DND-41 (cell line): ENCODE data around the gene DPYD.

Source experiments
- ATAC-seq: fragments of 200-7000 bp; cut with Tn5 transposase; 3 replicates; pipeline ENCODE4 v1.9.1; 2021; ENCODE audit warnings: low read depth; ENCODE audit not compliant: insufficient read depth
- DNase-seq: peaks from one replicate; pipeline ENCODE4 v3.0.0-alpha.2; 2020
- H2AFZ ChIP-seq: 2 replicates; pipeline ENCODE4 v1.6.0; 2012; ENCODE audit warnings: low read depth, low read length
- H3K27ac ChIP-seq: 2 replicates; pipeline ENCODE4 v1.5.1; 2012; ENCODE audit warnings: low read length, inconsistent platforms
- H3K27me3 ChIP-seq: fragments of 200-600 bp; sonication (generic); 2 replicates; pipeline ENCODE4 v1.6.0; 2012; ENCODE audit warnings: low read length, mild to moderate bottlenecking, inconsistent platforms; ENCODE audit not compliant: insufficient read depth, poor library complexity
- H3K36me3 ChIP-seq: 2 replicates; pipeline ENCODE4 v1.5.1; 2012; ENCODE audit warnings: low read length, inconsistent platforms; ENCODE audit not compliant: insufficient read depth
- H3K4me1 ChIP-seq: 2 replicates; pipeline ENCODE4 v1.5.1; 2012; ENCODE audit warnings: mild to moderate bottlenecking, low read length; ENCODE audit not compliant: insufficient read depth
- H3K4me2 ChIP-seq: 2 replicates; pipeline ENCODE4 v1.6.0; 2012; ENCODE audit warnings: mild to moderate bottlenecking, moderate library complexity, low read length, inconsistent platforms; ENCODE audit not compliant: insufficient read depth
- H3K4me3 ChIP-seq, 2 experiments: fragments of 200-600 bp in 1 of 2; shearing (Covaris generic) in 1 of 2; 2 replicates each; pipeline ENCODE4 v1.5.1; 2012 to 2016; ENCODE audit warnings: inconsistent platforms in 2 of 2, low read length in 2 of 2, mild to moderate bottlenecking in 2 of 2, low read depth in 1 of 2, moderate library complexity in 1 of 2
- H3K79me2 ChIP-seq: 2 replicates; pipeline ENCODE4 v1.6.0; 2012; ENCODE audit warnings: low read length, inconsistent platforms; ENCODE audit not compliant: insufficient read depth
- H3K9ac ChIP-seq: 2 replicates; pipeline ENCODE4 v1.6.0; 2012; ENCODE audit warnings: low read depth, mild to moderate bottlenecking, inconsistent platforms, low read length, moderate library complexity
- H3K9me3 ChIP-seq: 2 replicates; pipeline ENCODE4 v1.5.1; 2012; ENCODE audit warnings: low read length, moderate library complexity, mild to moderate bottlenecking, inconsistent platforms; ENCODE audit not compliant: insufficient read depth, severe bottlenecking
- H4K20me1 ChIP-seq: 2 replicates; pipeline ENCODE4 v1.6.0; 2012; ENCODE audit warnings: low read length; ENCODE audit not compliant: insufficient read depth
- EZH2 ChIP-seq: IDR thresholded peaks from 3 replicates; pipeline ENCODE4 v1.6.1; 2012; ENCODE audit warnings: borderline replicate concordance, low read depth, mild to moderate bottlenecking, moderate library complexity, low read length, inconsistent platforms; ENCODE audit not compliant: severe bottlenecking
- TF ChIP-seq, protein P1 (sequence below): IDR thresholded peaks from 2 replicates; pipeline ENCODE4 v1.5.1; 2012; ENCODE audit warnings: borderline replicate concordance, low read length, moderate library complexity, mild to moderate bottlenecking; ENCODE audit not compliant: poor library complexity, severe bottlenecking; ENCODE audit errors: extremely low read depth

Gene DPYD

DNA sequence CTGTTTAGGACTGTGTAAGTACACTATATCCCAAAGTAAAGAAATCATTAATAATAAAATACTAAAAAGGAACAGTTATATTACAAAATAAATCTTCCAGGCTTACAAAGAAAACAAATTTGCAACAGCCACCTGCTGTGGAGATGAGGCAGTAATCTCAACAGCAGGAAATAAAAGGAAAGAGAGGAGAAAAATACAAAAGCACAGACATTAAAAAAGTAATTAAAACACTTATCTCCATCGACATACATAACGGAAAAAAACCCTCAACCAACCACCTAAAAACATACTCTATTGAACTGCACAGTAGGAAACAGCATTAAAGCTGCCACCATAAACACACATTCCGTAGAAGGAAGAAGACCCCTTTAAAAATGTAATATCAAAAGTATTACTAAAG, 317.6 kb downstream of the DPYD start:
- Histone ChIP-seq H3K36me3 (no peaks in the 10 kb centered on the region), H3K4me2 (no peak overlapping the region), H4K20me1 (no peaks in the 10 kb centered on the region), H2AFZ (no peak overlapping the region), H3K79me2 (no peaks in the 10 kb centered on the region), H3K27ac (no peak overlapping the region), H3K9me3 (no peaks in the 10 kb centered on the region), H3K27me3 (no peaks in the 10 kb centered on the region), H3K4me3 (no peak overlapping the region), H3K4me1 (no peaks in the 10 kb centered on the region), H3K9ac (no peak overlapping the region)
- TF ChIP-seq, protein P1, sequence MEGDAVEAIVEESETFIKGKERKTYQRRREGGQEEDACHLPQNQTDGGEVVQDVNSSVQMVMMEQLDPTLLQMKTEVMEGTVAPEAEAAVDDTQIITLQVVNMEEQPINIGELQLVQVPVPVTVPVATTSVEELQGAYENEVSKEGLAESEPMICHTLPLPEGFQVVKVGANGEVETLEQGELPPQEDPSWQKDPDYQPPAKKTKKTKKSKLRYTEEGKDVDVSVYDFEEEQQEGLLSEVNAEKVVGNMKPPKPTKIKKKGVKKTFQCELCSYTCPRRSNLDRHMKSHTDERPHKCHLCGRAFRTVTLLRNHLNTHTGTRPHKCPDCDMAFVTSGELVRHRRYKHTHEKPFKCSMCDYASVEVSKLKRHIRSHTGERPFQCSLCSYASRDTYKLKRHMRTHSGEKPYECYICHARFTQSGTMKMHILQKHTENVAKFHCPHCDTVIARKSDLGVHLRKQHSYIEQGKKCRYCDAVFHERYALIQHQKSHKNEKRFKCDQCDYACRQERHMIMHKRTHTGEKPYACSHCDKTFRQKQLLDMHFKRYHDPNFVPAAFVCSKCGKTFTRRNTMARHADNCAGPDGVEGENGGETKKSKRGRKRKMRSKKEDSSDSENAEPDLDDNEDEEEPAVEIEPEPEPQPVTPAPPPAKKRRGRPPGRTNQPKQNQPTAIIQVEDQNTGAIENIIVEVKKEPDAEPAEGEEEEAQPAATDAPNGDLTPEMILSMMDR: no peak
- no peak for TF ChIP-seq EZH2
- DNase-seq: no peak
- no peak for ATAC-seq

DNA sequence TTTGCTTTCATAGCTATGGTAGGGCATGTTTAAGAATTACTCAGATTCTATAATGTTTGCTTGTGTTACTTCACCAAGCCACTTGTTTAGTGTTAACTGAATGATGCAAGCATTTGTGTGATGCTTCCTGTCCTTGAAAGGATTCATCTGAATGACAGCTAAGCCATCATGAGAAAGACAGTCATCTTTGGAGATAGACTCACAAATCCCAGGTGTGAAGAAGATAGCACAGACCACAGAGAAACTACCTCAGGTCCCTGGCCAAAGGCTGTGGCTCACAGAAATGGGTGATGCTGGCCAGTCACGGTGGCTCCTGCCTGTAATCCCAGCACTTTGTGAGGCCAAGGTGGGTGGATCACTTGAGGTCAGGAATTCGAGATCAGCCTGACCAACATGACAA, 321.4 kb downstream of the DPYD start:
- no peak overlapping the region for H3K9ac ChIP-seq
- no peak overlapping the region for H2AFZ ChIP-seq
- H3K4me2 ChIP-seq: no peak overlapping the region
- no peaks in the 10 kb centered on the region for H3K27me3 ChIP-seq
- H3K36me3 ChIP-seq: peaks cover 9% of the 10 kb centered on the region; the same call in 1 of the 2 replicates
- H3K9me3 ChIP-seq: no peaks in the 10 kb centered on the region
- H3K4me1 ChIP-seq: no peaks in the 10 kb centered on the region
- H3K79me2 ChIP-seq: no peaks in the 10 kb centered on the region
- ATAC-seq (peak; percentile 48; the same call in 2 of the 3 replicates), DNase-seq (no peak)
- no peaks in the 10 kb centered on the region for H4K20me1 ChIP-seq
- TF ChIP-seq, protein P1: no peak
- TF ChIP-seq EZH2: no peak
- no peak overlapping the region for H3K4me3 ChIP-seq
- no peak overlapping the region for H3K27ac ChIP-seq

DNA sequence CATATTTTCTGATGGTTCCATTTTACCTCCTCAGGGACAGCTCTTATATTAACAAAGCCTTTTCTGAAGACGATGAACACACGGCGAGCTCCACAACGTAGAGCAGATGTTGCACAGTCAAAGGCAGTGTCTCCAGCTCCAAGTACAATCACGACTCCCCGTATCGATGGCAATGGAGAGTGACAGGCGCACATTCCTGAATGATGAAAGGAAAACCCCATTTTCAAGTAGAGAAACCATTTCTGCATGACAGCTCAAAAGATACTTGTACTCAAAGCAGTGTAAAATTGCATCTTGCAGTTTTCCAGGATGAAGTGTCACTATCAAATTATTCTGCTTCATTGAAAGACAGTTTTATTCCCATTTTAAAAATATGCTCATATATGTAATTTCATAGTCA, 327.6 kb downstream of the DPYD start:
- no peaks in the 10 kb centered on the region for H3K9me3 ChIP-seq
- peaks cover 37% of the 10 kb centered on the region for H3K36me3 ChIP-seq
- no peak overlapping the region for H3K4me3 ChIP-seq
- DNase-seq: no peak
- no peak overlapping the region for H2AFZ ChIP-seq
- no peaks in the 10 kb centered on the region for H4K20me1 ChIP-seq
- H3K27ac ChIP-seq: no peak overlapping the region
- H3K79me2 ChIP-seq: no peaks in the 10 kb centered on the region
- TF ChIP-seq, protein P1: no peak
- no peak for TF ChIP-seq EZH2
- no peaks in the 10 kb centered on the region for H3K27me3 ChIP-seq
- H3K4me2 ChIP-seq: no peak overlapping the region
- no peak for ATAC-seq
- H3K4me1 ChIP-seq: no peaks in the 10 kb centered on the region
- H3K9ac ChIP-seq: no peak overlapping the region

DNA sequence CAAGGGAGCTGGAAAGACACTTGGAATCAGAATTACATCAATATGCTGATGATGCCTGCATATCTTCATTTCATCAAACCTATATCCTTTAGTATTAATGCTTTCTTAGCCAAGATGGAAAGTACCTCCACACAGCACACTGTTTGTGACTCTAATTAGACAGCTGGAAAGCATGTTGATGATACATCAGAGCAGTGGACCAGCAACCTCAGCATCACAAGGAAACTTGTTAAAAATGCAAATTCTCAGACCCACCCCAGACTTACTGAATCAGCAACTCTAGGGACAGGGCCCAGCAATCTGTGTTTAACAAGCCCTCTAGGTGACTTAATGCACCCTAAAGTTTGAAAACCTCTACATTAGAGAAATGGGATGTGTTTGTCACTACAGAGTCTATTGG, 332.1 kb downstream of the DPYD start:
- H3K4me3 ChIP-seq: no peak overlapping the region
- H2AFZ ChIP-seq: no peak overlapping the region
- H3K9ac ChIP-seq: no peak overlapping the region
- H4K20me1 ChIP-seq: no peaks in the 10 kb centered on the region
- H3K4me1 ChIP-seq: no peaks in the 10 kb centered on the region
- H3K79me2 ChIP-seq: no peaks in the 10 kb centered on the region
- H3K27ac ChIP-seq: no peak overlapping the region
- H3K36me3 ChIP-seq: peaks cover 34% of the 10 kb centered on the region
- no peak overlapping the region for H3K4me2 ChIP-seq
- TF ChIP-seq, protein P1: no peak
- no peak for TF ChIP-seq EZH2
- H3K9me3 ChIP-seq: no peaks in the 10 kb centered on the region
- no peaks in the 10 kb centered on the region for H3K27me3 ChIP-seq
- ATAC-seq (no peak), DNase-seq (no peak)
